ENCODE results near the gene MYOF. TPM values are rescaled to one million over a fixed set of nuclear protein-coding genes. Genes with fewer than 3 reads are reported as not detected.

The MYOF gene
- total and polyA plus RNA-seq, 2 of the 8 experiments (the other 6 are each of a cell fraction or from before 2014, with no cell fraction given): 0.98 to 2.3 TPM

- no peak for TF ChIP-seq ATF2 (IDR thresholded peaks at IDR 0.05; ENCODE audit: low read length)
- TF ChIP-seq RBBP5 (IDR thresholded peaks at IDR 0.05; ENCODE audit: borderline replicate concordance, low read depth, low read length): no peak
- TF ChIP-seq SUZ12 (IDR thresholded peaks at IDR 0.05; ENCODE audit: low read length): no peak
- TF ChIP-seq RNF2 (IDR thresholded peaks at IDR 0.05; ENCODE audit: borderline replicate concordance, low read depth, low read length, missing control alignments, poor library complexity, severe bottlenecking): no peak
- TF ChIP-seq CTCF (IDR thresholded peaks at IDR 0.05; ENCODE audit: control extremely low read depth in 1 of 3, insufficient read depth in 1 of 3, low read depth in 1 of 3, low read length in 3 of 3): no peak
- TF ChIP-seq BCL11A (IDR thresholded peaks at IDR 0.05; ENCODE audit: low read depth in 2 of 2, low read length in 2 of 2): no peak
- no peak for TF ChIP-seq CBX5 (IDR thresholded peaks at IDR 0.05; ENCODE audit: low read depth, low read length)
- TF ChIP-seq SP2 (IDR thresholded peaks at IDR 0.05; ENCODE audit: low read length): no peak
These were observed 102.2 kb downstream of the MYOF start (continued) for GRCh38 chr10:93379731-93380575.
